LNCAP (cell line): ENCODE results near the gene DLGAP4.

ENCODE experiments used
- CTCF ChIP-seq: fragments of 450-650 bp; IDR thresholded peaks from 2 replicates; pipeline ENCODE4 v1.5.1; 2017; ENCODE audit warnings: mild to moderate bottlenecking

The DLGAP4 gene

GRCh38 chr20:36490191-36490590, 184.1 kb downstream of the DLGAP4 start:
- no peak for TF ChIP-seq CTCF

GRCh38 chr20:36491901-36492617, 185.9 kb downstream of the DLGAP4 start:
- TF ChIP-seq CTCF: no peak

- peak; percentile 41; the same call in 1 of the 2 replicates for TF ChIP-seq CTCF
These were observed 187.1 kb downstream of the DLGAP4 start for GRCh38 chr20:36493051-36493800.

- TF ChIP-seq CTCF: no peak
These were observed 187.6 kb downstream of the DLGAP4 start for GRCh38 chr20:36493801-36494114.

- no peak for TF ChIP-seq CTCF
These were observed 190.8 kb downstream of the DLGAP4 start for GRCh38 chr20:36496707-36497669.

- TF ChIP-seq CTCF: no peak
These were observed 191.7 kb downstream of the DLGAP4 start for GRCh38 chr20:36497856-36498255.

- TF ChIP-seq CTCF: no peak
These were observed 192.4 kb downstream of the DLGAP4 start for GRCh38 chr20:36498386-36499179.
